H54 (cell line): ENCODE measurements around the gene FCAMR.

Experiments used
- DNase-seq: peaks from one replicate; pipeline ENCODE4 v3.0.0; 2011; ENCODE audit warnings: low spot score, mixed read lengths; ENCODE audit not compliant: insufficient read length
- FAIRE-seq: peaks from 3 replicates; lab custom pipeline; 2011; peaks lifted over from hg19 to GRCh38; lab: Jason Lieb, UNC
- POLR2A ChIP-seq: IDR thresholded peaks from 2 replicates; pipeline ENCODE4 v1.6.1; 2011; ENCODE audit warnings: low read depth, mild to moderate bottlenecking, low read length

The FCAMR gene

DNA sequence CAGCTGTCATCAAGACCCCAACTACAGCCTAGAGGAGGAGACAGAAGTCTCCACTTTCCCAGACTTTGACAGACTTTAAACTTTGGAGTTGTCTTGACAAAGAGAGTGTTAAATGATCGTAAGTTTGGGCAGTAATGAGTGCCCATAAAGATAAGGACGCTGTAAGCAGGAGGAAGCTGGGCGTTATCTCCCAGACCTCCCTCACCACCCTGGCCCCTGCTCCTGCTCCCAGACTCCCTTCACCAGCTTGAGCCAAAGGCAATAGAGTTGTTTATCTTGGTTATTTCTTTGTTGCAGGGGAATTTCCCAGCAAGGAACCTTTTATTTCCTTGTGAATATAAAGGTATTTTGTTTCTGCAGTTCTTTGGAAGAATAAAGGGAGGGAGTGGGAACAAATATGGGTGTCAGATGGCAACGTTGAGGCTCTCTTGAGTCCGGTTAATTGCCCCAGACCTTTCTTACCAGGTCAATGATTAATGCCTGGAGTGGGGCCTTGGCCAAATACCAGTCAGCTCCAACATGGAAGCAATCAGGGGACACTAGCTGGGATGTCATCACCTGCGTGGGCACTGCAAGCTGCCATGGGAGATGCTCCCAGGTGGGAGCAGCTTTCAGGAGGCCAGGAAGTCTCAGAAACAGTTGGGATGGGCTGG is 28.4 kb downstream of the FCAMR start:
- no peak for DNase-seq
- no peak for FAIRE-seq
- TF ChIP-seq POLR2A = no peak

DNA sequence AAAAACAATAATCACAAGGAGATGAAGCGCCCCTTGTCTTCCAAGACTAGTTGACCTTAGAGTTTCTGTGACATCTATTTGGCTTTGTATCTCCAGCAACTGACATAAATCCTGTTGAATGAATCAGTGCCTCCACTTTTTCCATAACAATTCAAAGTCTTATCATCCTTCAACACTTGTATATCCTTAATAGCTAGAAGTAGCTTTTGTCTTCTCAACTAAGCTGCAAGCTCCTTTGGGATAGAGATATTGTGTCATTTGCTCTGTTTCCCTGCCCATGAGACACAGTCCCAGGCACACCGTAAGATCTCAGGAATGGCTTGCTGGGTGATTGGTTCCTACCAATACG is 29.7 kb downstream of the FCAMR start:
- TF ChIP-seq POLR2A = no peak
- FAIRE-seq (no peak), DNase-seq (no peak)

DNA sequence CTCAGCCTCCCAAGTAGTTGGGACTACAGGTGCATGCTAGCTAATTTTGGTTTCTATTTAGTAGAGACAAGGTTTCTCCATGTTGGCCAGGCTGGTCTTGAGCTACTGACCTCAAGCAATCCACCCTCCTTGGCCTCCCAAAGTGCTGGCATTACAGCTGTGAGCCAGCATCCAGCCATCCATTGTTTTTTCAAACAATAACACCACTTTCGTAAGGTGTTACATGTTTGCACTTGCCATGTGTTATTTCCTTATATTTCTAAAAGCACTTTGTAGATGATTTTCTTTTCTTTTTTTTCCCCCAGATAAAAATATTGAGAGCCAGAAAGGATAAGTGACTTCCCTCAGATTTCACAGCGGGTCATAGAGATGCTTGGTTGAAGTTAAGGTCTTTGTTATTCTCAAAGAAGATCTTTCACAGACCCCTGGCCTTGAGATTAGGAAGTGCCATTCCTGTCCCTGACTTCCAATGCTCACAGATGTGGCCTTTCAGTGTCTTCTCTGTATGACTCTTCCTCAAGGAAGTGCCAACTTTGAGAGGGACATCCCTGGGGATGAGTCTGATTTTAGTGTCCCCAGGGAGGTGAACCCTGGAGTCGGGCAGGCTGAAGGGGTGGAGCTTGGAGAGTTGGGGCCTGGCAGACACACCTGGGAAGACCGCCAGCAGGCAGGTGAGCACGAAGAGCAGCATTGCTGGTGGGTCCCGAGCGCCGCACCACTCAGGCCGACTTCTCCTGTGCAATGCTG is 30.2 kb downstream of the FCAMR start:
- no peak for DNase-seq
- no peak for FAIRE-seq
- TF ChIP-seq POLR2A = no peak

GRCh38 chr1:206939131-206939530 is 31.1 kb downstream of the FCAMR start:
- TF ChIP-seq POLR2A = no peak
- no peak for DNase-seq
- no peak for FAIRE-seq

GRCh38 chr1:206937425-206937824 is 32.8 kb downstream of the FCAMR start:
- DNase-seq = no peak
- no peak for TF ChIP-seq POLR2A
- no peak for FAIRE-seq

GRCh38 chr1:206935491-206936067 is 34.7 kb downstream of the FCAMR start:
- DNase-seq = peak; percentile 20
- no peak for TF ChIP-seq POLR2A
- FAIRE-seq = no peak

DNA sequence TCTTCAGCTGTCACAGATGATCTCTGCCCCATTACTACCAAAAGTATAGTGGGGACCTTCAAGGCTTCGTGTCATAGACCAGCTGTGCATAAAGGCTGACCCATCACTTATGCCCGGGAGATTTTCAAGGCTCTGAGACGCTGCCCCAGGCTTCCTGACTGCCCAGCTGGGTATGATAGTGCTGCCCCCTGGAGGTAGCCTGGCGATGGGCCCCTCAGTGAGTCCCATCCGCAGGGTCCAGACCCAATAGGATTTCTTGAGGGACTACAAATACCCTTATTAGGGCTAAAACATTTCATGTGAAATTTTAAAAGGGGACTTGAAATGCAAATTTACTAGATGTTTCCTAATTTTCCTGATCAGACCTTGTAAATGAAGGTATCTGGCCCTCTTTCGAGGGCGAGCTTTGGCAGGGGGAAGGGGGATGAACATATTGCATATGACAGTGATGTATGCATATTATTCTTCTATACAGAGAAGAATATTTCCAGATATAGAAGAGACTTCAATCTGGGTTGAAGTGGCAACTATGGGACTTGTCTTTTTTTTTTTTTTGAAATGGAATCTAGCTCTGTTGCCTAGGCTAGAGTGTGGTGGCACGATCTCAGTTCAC is 36.8 kb downstream of the FCAMR start:
- no peak for FAIRE-seq
- peak; percentile 32 for DNase-seq
- TF ChIP-seq POLR2A = no peak

DNA sequence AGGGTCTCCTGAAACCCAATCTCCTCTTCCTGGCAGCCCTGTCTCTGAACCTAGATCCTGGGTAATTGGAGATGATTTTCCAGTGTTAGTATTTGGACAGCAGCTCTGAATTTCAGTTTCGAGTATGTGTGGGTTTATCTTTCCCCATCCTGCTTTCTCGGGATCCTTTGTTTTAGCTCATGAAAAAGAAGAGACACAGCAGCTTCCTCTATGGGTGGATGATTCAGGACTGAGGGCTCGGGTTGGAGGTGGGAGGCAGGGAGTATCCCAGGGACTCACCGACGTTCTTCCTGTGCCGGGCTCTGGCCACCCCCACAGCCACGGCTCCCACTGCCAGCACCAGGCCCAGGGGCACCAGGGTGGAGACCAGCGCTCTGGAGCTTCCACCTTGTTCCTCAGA is 38.1 kb downstream of the FCAMR start:
- no peak for DNase-seq
- no peak for TF ChIP-seq POLR2A
- no peak for FAIRE-seq

DNA sequence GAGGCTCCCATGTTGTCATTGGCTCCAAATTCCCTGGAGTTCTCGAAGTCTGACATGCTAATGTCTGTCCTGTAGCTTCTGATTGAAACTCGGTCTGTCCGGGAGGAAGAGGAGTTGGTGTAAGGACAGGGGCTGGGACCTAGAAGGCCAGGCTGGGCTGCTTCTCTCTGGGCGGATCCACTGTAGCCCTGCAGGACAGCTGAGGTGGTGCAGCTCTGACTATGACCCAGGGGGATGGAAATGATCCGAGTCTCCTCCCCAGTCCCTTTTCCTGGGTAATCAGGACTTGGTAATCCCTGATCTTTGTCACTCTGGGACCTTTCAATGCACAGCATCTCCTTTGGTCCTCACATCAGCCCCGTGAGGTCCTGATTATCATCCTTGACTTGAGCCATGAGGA is 38.6 kb downstream of the FCAMR start:
- no peak for TF ChIP-seq POLR2A
- DNase-seq (no peak), FAIRE-seq (no peak)

- DNase-seq (no peak), FAIRE-seq (no peak)
- no peak for TF ChIP-seq POLR2A
Measured at GRCh38 chr1:206930210-206930798, 40.0 kb downstream of the FCAMR start.

- no peak for DNase-seq
- no peak for TF ChIP-seq POLR2A
- FAIRE-seq = no peak
Measured at GRCh38 chr1:206929524-206929923, 40.7 kb downstream of the FCAMR start.

DNA sequence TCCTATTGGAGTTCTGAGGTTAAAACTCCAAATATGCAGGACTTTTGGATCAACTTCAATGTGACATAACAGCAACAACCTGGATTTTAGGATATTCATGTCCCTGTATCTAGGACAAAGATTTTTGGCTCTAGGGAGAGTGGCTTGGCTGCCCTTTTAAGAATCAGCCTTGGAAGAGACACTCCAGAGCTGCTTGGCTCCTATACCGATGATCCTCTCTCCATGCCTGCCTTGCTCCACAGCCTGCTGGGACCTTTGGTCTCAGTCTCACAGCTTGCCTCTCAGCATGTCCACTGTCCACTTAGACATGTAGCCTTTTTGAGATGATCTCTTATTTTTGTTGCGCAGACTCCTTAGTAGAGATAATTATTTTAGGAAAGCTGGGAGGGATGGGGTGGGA is 44.0 kb downstream of the FCAMR start:
- FAIRE-seq (no peak), DNase-seq (no peak)
- TF ChIP-seq POLR2A = no peak

- FAIRE-seq = no peak
- DNase-seq = no peak
- no peak for TF ChIP-seq POLR2A
Measured at GRCh38 chr1:206925106-206925736, 45.0 kb downstream of the FCAMR start.
